GM21786 (cell line): ENCODE measurements around the gene IL12RB1.
A peak's percentile ranks its signal among the peaks of the same experiment; 100 is the strongest.

Experiments used
- ATAC-seq: cut with Tn5 transposase; IDR thresholded peaks from one replicate; pipeline ENCODE4 v1.9.1; 2021; ENCODE audit not compliant: unreplicated experiment

Gene IL12RB1

DNA sequence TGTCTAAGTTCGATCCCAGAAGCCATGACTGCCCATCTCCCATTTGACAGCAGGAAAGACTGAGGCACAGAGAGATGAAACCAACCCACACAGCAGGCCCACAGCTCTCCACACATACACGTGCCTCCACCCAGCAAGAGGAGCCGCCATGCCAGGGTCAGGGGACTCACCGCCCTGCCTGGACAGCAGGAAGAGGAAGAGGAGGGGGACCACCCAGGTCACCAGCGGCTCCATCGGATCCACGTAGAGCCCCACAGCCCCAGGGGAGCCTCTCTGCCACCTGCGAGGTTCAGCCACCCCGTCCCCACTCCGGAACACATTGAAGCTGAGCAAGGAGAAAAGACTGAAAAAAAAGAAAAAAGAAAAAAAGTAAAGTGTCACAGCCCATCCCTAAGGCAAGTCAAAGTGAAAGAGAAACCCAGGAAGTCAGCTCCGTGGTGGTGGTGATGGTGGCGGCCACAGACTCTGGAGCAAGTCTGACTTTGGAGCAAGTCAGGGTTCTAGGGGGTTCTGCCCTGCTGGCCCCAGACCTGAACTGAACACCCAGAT is at the start of gene IL12RB1:
Gene IL12RB1 (minus strand): TSS at position 345 of the 549 bp plus-strand sequence. CDS start 111 bp downstream, at position 234.
- no peak for ATAC-seq

DNA sequence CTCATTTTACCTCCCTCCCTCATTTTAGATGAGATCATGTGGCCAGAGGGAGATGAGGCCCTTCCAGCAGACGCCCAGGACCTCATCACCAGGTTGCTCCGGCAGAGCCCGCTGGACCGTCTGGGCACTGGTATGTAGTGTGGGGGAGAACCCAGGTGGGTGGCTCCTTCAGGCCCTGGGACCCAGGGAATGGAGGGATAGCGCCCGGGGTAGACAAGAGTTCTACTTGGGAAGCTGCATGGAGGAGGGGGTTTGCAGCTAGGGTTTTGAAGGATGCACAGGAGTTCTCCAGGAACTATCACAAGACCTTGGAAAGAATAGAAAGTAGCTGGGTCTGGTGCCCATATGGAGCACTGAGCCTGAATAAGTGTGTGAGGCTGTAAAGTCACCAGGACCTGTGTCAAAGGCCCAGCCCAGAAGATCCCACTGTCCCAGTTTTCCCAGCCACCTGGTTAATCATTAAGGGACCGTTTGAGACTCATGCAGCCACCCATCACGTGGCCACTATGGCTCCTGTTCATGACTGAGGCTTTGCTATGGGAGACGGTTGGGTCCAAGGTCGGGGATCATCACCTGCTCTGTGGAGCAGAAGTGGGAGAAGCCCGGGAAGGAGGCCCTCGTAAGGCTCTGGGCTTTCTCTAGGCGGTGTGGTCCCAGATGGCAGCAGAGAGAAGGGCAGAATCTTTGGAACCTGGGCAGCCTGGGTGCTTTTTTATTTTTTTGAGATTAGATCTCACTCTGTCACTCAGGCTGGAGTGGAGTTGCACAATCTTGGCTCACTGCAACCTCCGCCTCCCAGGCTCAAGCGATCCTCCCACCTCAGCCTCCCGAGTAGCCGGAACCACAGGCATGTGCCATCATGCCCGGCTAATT is 49.2 kb upstream of the IL12RB1 start:
- no peak for ATAC-seq

- ATAC-seq, result no peak
Observed at GRCh38 chr19:18131841-18132596, 45.3 kb upstream of the IL12RB1 start.

DNA sequence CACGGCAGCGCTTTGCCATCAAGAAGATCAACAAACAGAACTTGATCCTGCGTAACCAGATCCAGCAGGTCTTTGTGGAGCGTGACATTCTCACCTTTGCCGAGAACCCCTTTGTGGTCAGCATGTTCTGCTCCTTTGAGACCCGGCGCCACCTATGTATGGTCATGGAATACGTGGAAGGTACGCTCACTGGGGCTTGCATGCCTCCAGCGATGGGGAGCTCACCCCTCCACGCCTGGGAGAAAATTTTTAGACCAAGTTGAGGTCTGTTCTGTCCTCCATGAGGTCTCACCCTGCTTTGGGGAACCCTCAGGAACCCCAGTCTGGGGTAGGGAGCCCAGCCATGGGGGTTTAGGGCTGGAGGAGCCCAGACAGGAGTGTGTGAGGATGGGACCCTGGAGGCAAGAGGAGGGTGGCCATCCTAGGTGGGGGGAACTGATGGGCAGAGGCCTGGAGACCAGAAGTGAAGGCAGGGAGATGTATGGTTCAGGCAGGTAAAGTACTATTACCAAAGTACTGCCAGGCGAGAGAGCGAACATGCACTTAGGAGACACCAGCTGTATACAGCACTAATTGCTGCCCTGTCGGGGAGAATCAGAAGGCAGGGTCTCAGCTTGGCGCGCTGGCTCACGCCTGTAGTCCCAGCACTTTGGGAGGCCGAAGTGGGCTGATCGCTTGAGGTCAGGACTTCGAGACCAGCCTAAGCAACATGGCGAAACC is 43.9 kb upstream of the IL12RB1 start:
- no peak for ATAC-seq

GRCh38 chr19:18128805-18129204 is 42.1 kb upstream of the IL12RB1 start:
- no peak for ATAC-seq

DNA sequence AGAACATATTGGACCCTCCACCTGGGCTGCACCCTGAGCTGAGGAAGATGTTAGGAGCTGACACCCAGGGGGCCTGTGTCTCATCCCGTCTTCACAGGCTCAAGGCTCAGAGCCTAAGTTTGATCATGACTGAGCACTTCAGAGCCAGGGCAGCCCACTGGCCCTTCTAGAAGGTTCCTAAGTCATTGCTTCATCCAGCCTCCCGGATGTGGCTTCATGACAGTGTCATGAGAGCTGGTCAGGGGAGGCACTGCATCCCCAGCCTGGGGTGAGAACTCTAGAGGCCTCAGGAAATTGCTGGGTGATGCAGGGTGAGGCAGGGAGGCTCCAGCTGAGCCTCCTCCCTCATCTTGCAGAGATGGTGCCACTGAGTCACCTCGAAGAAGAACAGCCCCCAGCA is 41.3 kb upstream of the IL12RB1 start:
- no peak for ATAC-seq

GRCh38 chr19:18126097-18126496 is 39.4 kb upstream of the IL12RB1 start:
- no peak for ATAC-seq

- ATAC-seq, result no peak
Observed at GRCh38 chr19:18123819-18124218, 37.1 kb upstream of the IL12RB1 start.

GRCh38 chr19:18122860-18123795 is 36.4 kb upstream of the IL12RB1 start:
- no peak for ATAC-seq

GRCh38 chr19:18122424-18122823 is 35.7 kb upstream of the IL12RB1 start:
- ATAC-seq, result no peak

- no peak for ATAC-seq
Observed at GRCh38 chr19:18121166-18121565, 34.4 kb upstream of the IL12RB1 start.

- no peak for ATAC-seq
Observed at GRCh38 chr19:18120127-18120526, 33.4 kb upstream of the IL12RB1 start.

DNA sequence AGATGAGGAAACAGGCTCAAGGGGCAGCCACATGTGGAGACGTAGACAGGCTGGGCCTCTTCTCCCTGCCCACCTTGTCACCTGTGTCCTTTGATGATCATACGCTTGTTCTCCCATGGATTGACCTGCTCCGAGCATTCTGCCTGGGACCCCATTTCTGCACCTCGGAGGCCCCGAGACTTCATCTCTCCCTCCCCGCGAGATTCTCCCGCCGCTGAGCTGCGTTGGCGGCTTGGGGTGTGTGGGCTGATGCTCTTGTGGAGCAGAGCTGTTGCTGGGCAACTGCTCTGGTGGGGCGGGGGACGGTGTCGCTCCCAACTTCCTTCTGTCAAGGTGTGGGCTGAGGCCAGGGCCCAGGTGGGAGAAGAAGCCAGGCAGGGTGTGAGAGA is 33.0 kb upstream of the IL12RB1 start:
- ATAC-seq, result no peak

DNA sequence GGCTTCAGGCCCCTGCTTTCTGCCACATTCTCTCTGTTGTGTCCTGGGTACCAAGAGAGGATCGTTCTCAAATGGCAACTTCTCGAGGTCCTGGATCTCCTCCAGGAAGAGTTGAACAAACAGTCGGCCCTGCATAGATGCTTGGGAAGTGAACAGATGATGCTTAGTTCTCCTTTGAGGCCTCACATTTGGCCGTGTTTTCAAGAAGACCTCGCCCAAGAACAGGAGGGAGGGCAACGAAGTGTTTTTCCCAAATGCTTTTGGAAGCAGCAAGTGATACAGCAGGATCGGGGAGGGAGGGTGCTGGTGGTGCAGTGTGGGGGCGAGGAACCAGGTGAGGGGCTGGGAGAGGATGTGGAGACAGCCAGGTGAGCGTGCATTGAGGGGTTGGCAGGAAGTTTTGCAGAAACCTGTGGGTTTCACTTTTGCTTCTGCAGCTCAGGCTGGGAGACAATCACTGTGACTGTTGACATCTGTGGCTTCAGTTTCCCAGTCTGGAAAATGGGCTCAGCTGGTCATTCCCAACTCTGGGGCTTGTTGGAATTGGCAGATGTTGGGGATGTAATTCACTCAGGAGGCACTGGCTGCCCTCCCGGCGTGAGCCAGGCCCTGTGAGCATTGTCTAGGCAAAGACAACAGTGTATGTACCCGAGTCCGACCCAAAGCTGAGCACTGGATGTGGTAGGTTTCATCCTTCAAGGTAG is 32.4 kb upstream of the IL12RB1 start:
- no peak for ATAC-seq

DNA sequence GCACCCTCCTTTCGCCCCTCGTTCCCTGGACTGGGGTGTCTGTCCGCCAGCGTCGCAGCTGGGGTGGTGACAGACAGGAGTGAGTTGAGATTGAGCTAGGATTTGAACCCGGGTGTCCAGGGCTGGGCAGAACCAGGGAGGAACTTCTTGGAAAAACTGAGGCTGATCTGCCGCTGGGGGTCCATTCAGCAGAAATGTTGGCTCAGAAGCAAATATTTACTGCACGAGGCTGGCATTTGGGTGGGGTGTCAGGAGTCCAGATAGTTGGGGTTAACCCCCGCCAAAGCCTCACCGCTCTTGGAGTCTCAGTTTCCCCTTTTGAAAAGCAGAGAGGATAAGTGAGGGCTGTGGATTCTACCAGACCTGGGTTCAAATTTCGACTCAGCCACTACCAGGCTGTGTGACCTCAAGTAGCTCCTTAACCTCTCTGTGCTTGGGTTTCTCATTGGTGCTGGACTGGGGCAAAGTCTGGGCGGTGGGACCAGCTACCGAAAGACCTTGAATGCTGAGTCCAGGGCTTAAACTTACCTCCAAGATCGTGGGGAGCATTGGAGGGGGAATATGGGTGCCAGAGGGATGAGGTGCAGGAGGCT is 31.8 kb upstream of the IL12RB1 start:
- ATAC-seq, result no peak

- ATAC-seq, result peak; percentile 79
Observed at GRCh38 chr19:18117692-18118378, 31.1 kb upstream of the IL12RB1 start.

- no peak for ATAC-seq
Observed at GRCh38 chr19:18117364-18117691, 30.6 kb upstream of the IL12RB1 start.

DNA sequence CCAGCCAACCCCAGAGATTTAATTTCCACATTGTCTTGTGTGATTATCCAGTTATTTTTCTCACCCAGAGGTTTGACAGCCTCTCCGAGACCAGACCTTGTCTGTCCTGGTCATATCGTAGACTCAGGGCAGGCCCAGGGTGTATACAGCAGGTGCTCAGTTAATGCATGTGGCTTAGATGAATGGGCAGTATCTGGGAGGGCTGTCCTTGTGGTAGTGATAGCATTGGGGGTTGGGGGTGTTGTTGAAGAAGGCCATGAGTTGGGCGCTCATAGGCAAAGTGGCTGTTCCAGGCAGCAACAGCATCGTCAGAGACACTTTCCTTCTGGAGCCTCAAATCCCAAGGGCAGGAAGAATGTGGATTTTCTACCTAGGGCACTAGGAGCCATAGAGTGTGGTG is 27.7 kb upstream of the IL12RB1 start:
- ATAC-seq, result no peak

DNA sequence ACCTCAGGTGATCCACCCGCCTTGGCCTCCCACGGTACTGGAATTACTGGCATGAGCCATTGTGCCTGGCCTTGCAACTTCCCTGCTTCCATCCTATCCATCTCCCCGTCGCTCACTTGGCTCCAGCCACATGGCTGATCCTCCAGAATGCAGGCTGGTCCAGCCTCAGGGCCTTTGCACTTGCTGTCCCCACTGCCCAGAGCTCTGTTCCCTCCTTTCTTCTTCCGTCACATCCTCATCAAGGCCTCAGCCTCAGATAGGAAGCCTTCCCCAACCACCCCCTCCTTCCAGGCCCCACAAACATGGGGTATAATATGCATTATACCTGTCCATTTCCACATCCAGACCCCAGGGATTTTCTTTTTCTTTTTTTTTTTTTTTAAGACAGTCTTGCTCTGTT is 27.1 kb upstream of the IL12RB1 start:
- no peak for ATAC-seq
